ENCODE measurements around the gene SLC12A3.

DNA sequence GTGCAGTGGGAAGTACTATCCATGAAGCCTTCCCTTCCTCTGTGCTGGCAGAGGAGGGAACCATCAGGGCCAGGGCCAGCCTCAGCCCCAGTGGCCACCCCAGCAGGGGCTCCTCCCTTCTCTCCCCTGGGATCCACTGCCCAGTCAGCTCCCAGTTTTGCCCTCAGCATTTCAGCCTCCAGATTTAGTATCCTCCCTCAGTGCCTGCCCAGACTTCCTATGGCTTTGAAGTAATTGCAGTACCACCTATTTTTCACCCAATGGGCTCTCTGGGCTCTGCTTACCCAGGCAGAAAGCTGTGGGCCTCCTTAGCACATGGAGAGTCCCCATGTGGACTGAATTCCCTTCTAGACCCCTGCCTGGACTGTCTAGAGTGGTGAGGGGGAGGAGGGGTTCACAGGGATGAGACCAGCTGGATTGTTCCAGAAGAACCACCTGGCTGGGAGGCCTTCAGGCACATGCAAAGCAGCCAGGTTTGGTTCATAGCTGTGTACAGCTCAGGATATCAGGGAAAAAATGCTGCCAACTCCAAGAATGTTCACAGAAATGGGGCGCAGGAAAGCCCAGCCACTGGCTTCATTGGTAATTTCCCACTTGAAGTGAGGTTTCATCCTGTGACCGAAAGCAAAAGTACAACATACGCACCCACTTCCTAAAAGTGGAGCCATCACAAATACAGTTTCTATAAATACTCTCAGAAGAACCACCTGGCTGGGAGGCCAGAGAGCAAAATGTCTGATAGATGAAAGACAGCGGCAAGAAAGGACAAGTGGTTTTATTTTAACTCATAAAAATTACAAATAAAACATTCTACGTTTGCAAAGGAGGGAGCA, 51.8 kb downstream of the SLC12A3 start:
- TF ChIP-seq, protein P1, sequence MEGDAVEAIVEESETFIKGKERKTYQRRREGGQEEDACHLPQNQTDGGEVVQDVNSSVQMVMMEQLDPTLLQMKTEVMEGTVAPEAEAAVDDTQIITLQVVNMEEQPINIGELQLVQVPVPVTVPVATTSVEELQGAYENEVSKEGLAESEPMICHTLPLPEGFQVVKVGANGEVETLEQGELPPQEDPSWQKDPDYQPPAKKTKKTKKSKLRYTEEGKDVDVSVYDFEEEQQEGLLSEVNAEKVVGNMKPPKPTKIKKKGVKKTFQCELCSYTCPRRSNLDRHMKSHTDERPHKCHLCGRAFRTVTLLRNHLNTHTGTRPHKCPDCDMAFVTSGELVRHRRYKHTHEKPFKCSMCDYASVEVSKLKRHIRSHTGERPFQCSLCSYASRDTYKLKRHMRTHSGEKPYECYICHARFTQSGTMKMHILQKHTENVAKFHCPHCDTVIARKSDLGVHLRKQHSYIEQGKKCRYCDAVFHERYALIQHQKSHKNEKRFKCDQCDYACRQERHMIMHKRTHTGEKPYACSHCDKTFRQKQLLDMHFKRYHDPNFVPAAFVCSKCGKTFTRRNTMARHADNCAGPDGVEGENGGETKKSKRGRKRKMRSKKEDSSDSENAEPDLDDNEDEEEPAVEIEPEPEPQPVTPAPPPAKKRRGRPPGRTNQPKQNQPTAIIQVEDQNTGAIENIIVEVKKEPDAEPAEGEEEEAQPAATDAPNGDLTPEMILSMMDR (IDR thresholded peaks at IDR 0.05) = no peak
- TF ChIP-seq POLR2AphosphoS5 (IDR thresholded peaks at IDR 0.05) = no peak

All from gastroesophageal sphincter (tissue), 3 donors.